Activated CD4-positive, alpha-beta memory T cell treated with anti-CD3 and anti-CD28 coated beads for 36 hours (primary cell): Measurements from ENCODE around the gene KRTAP19-4. TPM values are rescaled to one million over a fixed set of nuclear protein-coding genes. Genes with fewer than 3 reads are reported as not detected.

Experiments used
- CTCF ChIA-PET: fragments of 350-600 bp; sonication (Branson Sonifier 250); formaldehyde crosslinking; loops from one replicate; lab custom pipeline; 2021; ENCODE audit warnings: antibody characterized with exemption, inconsistent platforms; lab: Charles Lee
- POLR2A ChIA-PET: fragments of 350-600 bp; sonication (Branson Sonifier 250); formaldehyde crosslinking; loops from one replicate; lab custom pipeline; 2021; ENCODE audit warnings: antibody characterized with exemption; lab: Charles Lee
- DNase-seq: peaks from one replicate; pipeline ENCODE4 v3.0.0-alpha.2; 2020
- H3K27ac Mint-ChIP-seq: one replicate; pipeline ENCODE4 v1.8.0; 2021; ENCODE audit warnings: mixed read lengths
- H3K27me3 Mint-ChIP-seq: one replicate; pipeline ENCODE4 v1.8.0; 2021; ENCODE audit warnings: mixed read lengths
- H3K36me3 Mint-ChIP-seq: one replicate; pipeline ENCODE4 v1.8.0; 2021; ENCODE audit warnings: mixed read lengths
- H3K4me1 Mint-ChIP-seq: one replicate; pipeline ENCODE4 v1.8.0; 2021; ENCODE audit warnings: low read depth, mixed read lengths
- H3K4me3 Mint-ChIP-seq: one replicate; pipeline ENCODE4 v1.8.0; 2021; ENCODE audit warnings: mild to moderate bottlenecking, mixed read lengths
- H3K9me3 Mint-ChIP-seq: one replicate; pipeline ENCODE4 v1.8.0; 2021; ENCODE audit warnings: mixed read lengths
- intact Hi-C: fragments of 100-400 bp; cut with micrococcal nuclease; formaldehyde crosslinking; loops from one replicate; pipeline ENCODE4 v1.15.1; 2023
- total RNA-seq, 2 experiments: library from RNA; stranded (reverse); gene quantifications; one replicate each; pipeline ENCODE4 v1.2.3, GENCODE V29; 2021

The KRTAP19-4 gene
- total RNA-seq, 2 experiments from 2014 or later, result not detected

GRCh38 chr21:30478004-30478403 lies 19.0 kb downstream of the KRTAP19-4 start:
- Mint-ChIP-seq H3K27me3 (no peaks in the 10 kb centered on the region), H3K9me3 (no peaks in the 10 kb centered on the region), H3K27ac (no peak overlapping the region), H3K36me3 (no peaks in the 10 kb centered on the region), H3K4me3 (no peak overlapping the region), H3K4me1 (no peaks in the 10 kb centered on the region)
- intact Hi-C loops, result no loop called here
- ChIA-PET CTCF (no interaction called here), POLR2A (no interaction called here)
- no peak for DNase-seq

- CTCF ChIA-PET, result no interaction called here
- intact Hi-C loops, result no loop called here
Observed at GRCh38 chr21:30468900-30469714, 27.9 kb downstream of the KRTAP19-4 start.

DNA sequence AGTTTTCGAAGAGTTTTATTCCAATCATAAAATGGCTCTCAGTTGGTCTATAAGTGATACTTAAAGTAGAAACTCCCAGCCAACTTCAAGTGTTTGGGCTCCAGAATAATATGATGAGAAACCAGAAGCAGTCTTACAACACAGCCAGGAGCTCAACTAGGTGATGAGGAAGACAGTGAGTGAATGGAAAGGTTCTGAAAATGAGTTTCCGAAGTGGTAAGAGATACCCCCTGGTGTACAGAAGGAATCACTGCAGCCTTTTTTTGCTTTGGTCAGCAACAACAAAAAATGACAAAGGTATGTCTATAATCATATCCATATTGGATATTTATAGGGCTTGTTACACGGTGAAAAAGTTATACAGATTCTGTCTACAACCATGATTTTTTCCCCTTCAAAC lies 33.3 kb downstream of the KRTAP19-4 start:
- H3K36me3 Mint-ChIP-seq, result no peaks in the 10 kb centered on the region
- CTCF ChIA-PET, result no interaction called here
- H3K4me3 Mint-ChIP-seq, result no peak overlapping the region
- no peaks in the 10 kb centered on the region for H3K27me3 Mint-ChIP-seq
- no peak for DNase-seq
- intact Hi-C loops, result no loop called here
- POLR2A ChIA-PET, result no interaction called here
- H3K9me3 Mint-ChIP-seq, result peaks cover 2% of the 10 kb centered on the region
- no peaks in the 10 kb centered on the region for H3K4me1 Mint-ChIP-seq
- no peak overlapping the region for H3K27ac Mint-ChIP-seq

More at GRCh38 chr21:30468900-30469714, 27.9 kb downstream of the KRTAP19-4 start:
- Mint-ChIP-seq H3K27ac (no peak overlapping the region), H3K36me3 (no peaks in the 10 kb centered on the region), H3K4me1 (no peaks in the 10 kb centered on the region), H3K4me3 (no peak overlapping the region), H3K27me3 (peaks cover 1% of the 10 kb centered on the region), H3K9me3 (no peaks in the 10 kb centered on the region)
- DNase-seq, result no peak
- POLR2A ChIA-PET, result no interaction called here

DNA sequence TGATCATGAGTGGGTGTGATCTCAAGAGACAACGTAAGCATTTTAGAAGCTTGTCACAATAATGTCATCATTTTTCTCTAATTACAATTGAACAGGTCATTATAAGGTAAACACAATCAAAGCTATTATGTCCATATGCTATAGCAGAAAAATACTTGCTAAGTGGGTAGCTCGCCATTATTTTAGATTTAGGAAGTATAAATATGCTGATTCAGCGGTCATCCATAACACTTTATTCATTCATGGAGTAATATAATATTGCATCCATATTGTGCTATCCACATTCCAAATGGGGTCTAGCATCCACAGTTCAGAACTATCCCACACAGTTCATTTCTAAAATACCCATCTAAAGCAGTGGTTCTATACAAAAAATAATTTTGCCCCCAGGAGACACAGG lies 48.5 kb downstream of the KRTAP19-4 start:
- Mint-ChIP-seq H3K4me3 (no peak overlapping the region), H3K9me3 (no peaks in the 10 kb centered on the region), H3K27me3 (peaks cover 2% of the 10 kb centered on the region), H3K4me1 (no peaks in the 10 kb centered on the region), H3K36me3 (no peaks in the 10 kb centered on the region), H3K27ac (no peak overlapping the region)
- ChIA-PET CTCF (interaction anchor here (1.6 kb wide), 1 partner anchor 15 kb away, joined by 4 read pairs; no protein-coding TSS in a partner anchor), POLR2A (no interaction called here)
- no peak for DNase-seq
- intact Hi-C loops, result no loop called here

- no peak overlapping the region for H3K4me3 Mint-ChIP-seq
- no peaks in the 10 kb centered on the region for H3K4me1 Mint-ChIP-seq
- intact Hi-C loops, result no loop called here
- peaks cover 2% of the 10 kb centered on the region for H3K27me3 Mint-ChIP-seq
- DNase-seq, result no peak
- ChIA-PET CTCF (no interaction called here), POLR2A (no interaction called here)
- H3K9me3 Mint-ChIP-seq, result no peaks in the 10 kb centered on the region
- no peaks in the 10 kb centered on the region for H3K36me3 Mint-ChIP-seq
- H3K27ac Mint-ChIP-seq, result no peak overlapping the region
Observed at GRCh38 chr21:30447056-30447455, 49.9 kb downstream of the KRTAP19-4 start.

Other genes starting within 250 kb of the KRTAP19-4 start
- gene KRTAP24-1, start 214.2 kb downstream of the KRTAP19-4 start, total RNA-seq, result not detected
- not detected for gene KRTAP25-1, start 207.7 kb downstream of the KRTAP19-4 start, total RNA-seq
- gene KRTAP26-1, start 176.8 kb downstream of the KRTAP19-4 start, total RNA-seq, result not detected
- gene KRTAP27-1, start 159.5 kb downstream of the KRTAP19-4 start, total RNA-seq, result not detected
- gene KRTAP23-1, start 148.6 kb downstream of the KRTAP19-4 start, total RNA-seq, result not detected
- not detected for gene KRTAP13-2, start 124.9 kb downstream of the KRTAP19-4 start, total RNA-seq
- gene KRTAP13-1, start 101.1 kb downstream of the KRTAP19-4 start, total RNA-seq, result not detected
- not detected for gene KRTAP13-3, start 71.2 kb downstream of the KRTAP19-4 start, total RNA-seq
- not detected for gene KRTAP13-4, start 66.9 kb downstream of the KRTAP19-4 start, total RNA-seq
- gene KRTAP15-1, start 56.9 kb downstream of the KRTAP19-4 start, total RNA-seq, result not detected
- not detected for gene KRTAP19-1, start 16.8 kb downstream of the KRTAP19-4 start, total RNA-seq
- not detected for gene KRTAP19-2, start 9.7 kb downstream of the KRTAP19-4 start, total RNA-seq
- not detected for gene KRTAP19-3, start 5.2 kb downstream of the KRTAP19-4 start, total RNA-seq
- gene KRTAP19-5, start 5.0 kb upstream of the KRTAP19-4 start, total RNA-seq, result not detected
- not detected for gene KRTAP19-6, start 44.7 kb upstream of the KRTAP19-4 start, total RNA-seq
- not detected for gene KRTAP19-7, start 64.1 kb upstream of the KRTAP19-4 start, total RNA-seq
- not detected for gene KRTAP22-2, start 93.2 kb upstream of the KRTAP19-4 start, total RNA-seq
- gene KRTAP6-3, start 95.3 kb upstream of the KRTAP19-4 start, total RNA-seq, result not detected
- not detected for gene KRTAP6-2, start 101.7 kb upstream of the KRTAP19-4 start, total RNA-seq
- gene KRTAP22-1, start 103.9 kb upstream of the KRTAP19-4 start, total RNA-seq, result not detected
- not detected for gene KRTAP6-1, start 116.8 kb upstream of the KRTAP19-4 start, total RNA-seq
- gene KRTAP20-1, start 119.3 kb upstream of the KRTAP19-4 start, total RNA-seq, result not detected
- not detected for gene KRTAP20-4, start 123.5 kb upstream of the KRTAP19-4 start, total RNA-seq
- gene KRTAP20-2, start 138.0 kb upstream of the KRTAP19-4 start, total RNA-seq, result not detected
- gene KRTAP20-3, start 145.7 kb upstream of the KRTAP19-4 start, total RNA-seq, result not detected
- not detected for gene KRTAP21-3, start 221.6 kb upstream of the KRTAP19-4 start, total RNA-seq